HG02973 (cell line): ENCODE measurements around the gene MTHFD2.
A peak's percentile ranks its signal among the peaks of the same experiment; 100 is the strongest.

Source experiments
- ATAC-seq: cut with Tn5 transposase; IDR thresholded peaks from one replicate; pipeline ENCODE4 v1.9.1; 2021; ENCODE audit warnings: moderate library complexity; ENCODE audit not compliant: unreplicated experiment

Gene MTHFD2

DNA sequence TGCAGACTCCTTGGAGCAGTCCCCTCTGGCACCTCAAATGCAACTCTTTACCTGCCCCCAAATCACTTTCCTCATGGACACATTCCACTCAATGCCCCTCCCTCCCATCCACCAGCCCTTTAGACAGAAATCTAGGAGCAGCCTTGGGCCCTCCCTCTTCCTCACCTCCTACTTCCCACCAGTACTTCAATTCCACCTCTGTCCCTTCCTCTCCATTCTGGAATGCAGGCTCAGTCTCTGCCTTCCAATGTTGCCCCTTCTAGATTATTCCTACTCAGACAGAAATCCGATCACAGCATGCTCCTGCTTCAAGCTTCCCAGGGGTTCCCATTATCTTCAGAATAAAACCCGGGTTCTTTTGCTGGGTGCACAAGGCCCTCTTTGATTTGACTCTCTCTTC, 62.1 kb downstream of the MTHFD2 start:
- no peak for ATAC-seq

DNA sequence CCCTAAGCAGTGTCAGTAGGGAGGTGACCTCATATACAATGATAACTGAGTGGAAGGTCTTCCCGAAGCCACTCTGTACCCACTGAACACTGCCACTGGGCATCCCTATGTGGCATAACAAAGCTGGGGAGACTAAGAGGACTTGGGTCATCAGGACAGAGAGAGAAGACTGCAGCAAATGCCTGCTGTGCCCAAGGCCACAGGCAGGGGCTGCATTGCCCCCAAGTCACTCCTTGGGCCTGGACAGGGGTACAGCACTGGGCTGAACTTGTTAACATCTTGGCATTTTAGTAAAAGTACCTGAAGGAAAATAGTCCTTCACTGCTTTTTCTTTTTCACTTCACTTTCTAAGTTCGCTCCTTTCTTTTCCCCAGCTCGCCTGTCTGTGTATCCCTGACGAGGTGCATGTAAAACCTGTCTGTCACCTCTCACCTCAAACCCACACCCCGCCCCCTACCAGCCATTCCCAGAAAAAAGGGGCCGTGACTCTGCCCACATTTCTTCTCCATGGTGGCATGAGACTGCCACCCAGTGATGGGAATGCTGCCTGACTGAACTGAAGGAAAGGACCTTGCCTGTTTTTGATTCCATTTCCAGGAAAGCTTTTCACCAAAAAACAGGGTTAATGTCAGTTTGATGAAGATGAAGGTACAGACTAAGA, 62.9 kb downstream of the MTHFD2 start:
- no peak for ATAC-seq

DNA sequence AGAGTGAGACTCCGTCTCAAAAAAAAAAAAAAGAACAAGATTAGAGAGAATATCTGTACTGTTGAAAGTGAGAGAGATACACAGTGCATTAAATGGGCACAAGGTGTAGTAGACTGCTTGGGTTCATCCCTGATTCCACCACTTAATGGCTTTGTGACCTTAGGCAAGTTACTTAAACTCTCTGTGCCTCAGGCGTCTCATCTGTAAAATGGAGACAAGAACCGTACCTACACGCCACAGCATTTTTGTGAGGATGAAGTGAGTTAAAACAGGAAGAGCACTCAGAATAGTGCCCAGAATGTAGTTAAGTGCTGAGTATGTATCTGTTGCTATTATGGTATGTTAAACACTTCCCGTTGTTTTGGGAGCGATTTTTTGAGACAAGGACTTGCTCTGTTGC, 64.3 kb downstream of the MTHFD2 start:
- ATAC-seq = no peak

DNA sequence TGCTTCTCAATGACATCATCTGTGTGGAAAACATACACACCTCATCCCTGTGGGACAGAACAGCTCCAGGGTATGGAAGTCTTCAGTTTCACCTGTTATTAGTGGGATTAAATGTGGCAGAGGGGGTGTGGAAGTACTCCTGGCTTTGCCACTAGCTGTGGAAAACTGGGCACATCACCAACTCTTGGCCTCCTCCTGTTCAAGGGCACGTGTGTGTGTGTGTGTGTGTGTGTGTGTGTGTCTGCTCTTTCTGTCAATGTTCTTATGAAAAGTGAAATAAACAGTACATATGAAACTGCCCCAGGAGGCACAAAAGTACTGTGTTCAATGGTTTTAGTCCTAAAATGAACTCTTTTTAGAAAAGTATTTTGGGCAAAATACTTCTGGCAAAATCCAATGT, 65.9 kb downstream of the MTHFD2 start:
- ATAC-seq = no peak

DNA sequence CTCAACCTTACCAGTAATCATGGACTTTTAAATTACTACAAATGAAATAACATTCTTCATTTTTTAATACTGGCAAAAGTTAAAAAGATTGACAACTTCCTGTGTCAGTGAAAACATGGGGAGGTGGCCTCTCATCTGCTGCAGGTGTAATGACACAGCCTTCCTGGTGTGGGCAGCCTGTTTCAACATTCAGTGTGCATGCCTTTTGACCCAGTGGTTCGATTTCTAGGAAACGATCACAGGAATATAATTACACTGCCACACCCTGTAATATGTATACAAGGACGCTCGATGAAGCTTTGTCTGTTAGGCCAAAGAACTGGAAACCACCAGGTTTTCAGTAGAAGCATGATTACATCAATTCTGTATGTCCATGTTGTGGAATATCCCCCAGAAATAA, 68.7 kb downstream of the MTHFD2 start:
- ATAC-seq = peak; percentile 48
